CD14-positive monocyte (primary cell): ENCODE data around the gene RTL1. TPM values are rescaled to one million over a fixed set of nuclear protein-coding genes. Genes with fewer than 3 reads are reported as not detected.

Experiments
- DNase-seq, 3 donors: peaks; one replicate each; pipeline ENCODE4 v3.0.0-alpha.2; 2011 to 2022
- H2AFZ ChIP-seq: 2 replicates; pipeline ENCODE4 v1.6.0; 2012; ENCODE audit warnings: mild to moderate bottlenecking, low read depth, low read length, inconsistent platforms; ENCODE audit not compliant: insufficient read depth, poor library complexity, severe bottlenecking
- H3K27ac ChIP-seq, 2 donors: 1 replicate in 1 of 2; 2 replicates in 1 of 2; pipeline ENCODE4 v1.5.1; 2012 to 2013; ENCODE audit warnings: low read length in 2 of 2, control low read depth in 1 of 2, inconsistent platforms in 1 of 2, low read depth in 1 of 2, mild to moderate bottlenecking in 1 of 2
- H3K27me3 ChIP-seq, 2 donors: one replicate each; pipeline versions ENCODE4 v1.6.0 to v1.6.1; 2011 to 2013; ENCODE audit warnings: low read length in 2 of 2; ENCODE audit not compliant: control insufficient read depth in 2 of 2, insufficient read depth in 2 of 2
- H3K36me3 ChIP-seq, 2 donors: replicated peaks in 1 of 2; 1 replicate in 1 of 2; 2 replicates in 1 of 2; pipeline versions ENCODE4 v1.5.1 to v1.6.1; 2012 to 2013; ENCODE audit warnings: low read length in 2 of 2, control low read depth in 1 of 2, inconsistent platforms in 1 of 2, mild to moderate bottlenecking in 1 of 2; ENCODE audit not compliant: insufficient read depth in 2 of 2, control insufficient read depth in 1 of 2
- H3K4me1 ChIP-seq, 2 donors: 1 replicate in 1 of 2; 2 replicates in 1 of 2; pipeline versions ENCODE4 v1.5.1 to v1.6.1; 2012 to 2013; ENCODE audit warnings: low read length in 2 of 2, control low read depth in 1 of 2, inconsistent platforms in 1 of 2, mild to moderate bottlenecking in 1 of 2, moderate library complexity in 1 of 2; ENCODE audit not compliant: insufficient read depth in 2 of 2, control insufficient read depth in 1 of 2
- H3K4me2 ChIP-seq: replicated peaks from 2 replicates; pipeline ENCODE3; 2012; ENCODE audit warnings: low read length, moderate library complexity, mild to moderate bottlenecking; ENCODE audit not compliant: poor library complexity, severe bottlenecking; ENCODE audit errors: extremely low read depth
- H3K4me3 ChIP-seq, 3 experiments: fragments of 200-600 bp in 1 of 3; sonication (generic) in 1 of 3; replicated peaks in 1 of 3; 1 replicate in 2 of 3; 2 replicates in 1 of 3; pipeline ENCODE4 v1.5.1; 2011 to 2013; ENCODE audit warnings: low read length in 3 of 3, mild to moderate bottlenecking in 3 of 3, control low read depth in 2 of 3, low read depth in 2 of 3, inconsistent platforms in 1 of 3, moderate library complexity in 1 of 3
- H3K79me2 ChIP-seq: 2 replicates; pipeline ENCODE4 v1.6.0; 2012; ENCODE audit warnings: mild to moderate bottlenecking, control low read depth, inconsistent platforms, low read length, moderate library complexity; ENCODE audit not compliant: insufficient read depth
- H3K9ac ChIP-seq: 2 replicates; pipeline ENCODE4 v1.6.0; 2017; ENCODE audit warnings: low read length, mild to moderate bottlenecking; ENCODE audit not compliant: insufficient read depth, poor library complexity, severe bottlenecking
- H3K9me3 ChIP-seq, 2 donors: replicated peaks in 1 of 2; 1 replicate in 1 of 2; 2 replicates in 1 of 2; pipeline versions ENCODE4 v1.5.1 to v1.6.1; 2012 to 2013; ENCODE audit warnings: low read length in 2 of 2, control low read depth in 1 of 2; ENCODE audit not compliant: control insufficient read depth in 1 of 2, insufficient read depth in 1 of 2
- H4K20me1 ChIP-seq: 2 replicates; pipeline ENCODE4 v1.6.0; 2012; ENCODE audit warnings: mild to moderate bottlenecking, low read length, control low read depth, moderate library complexity; ENCODE audit not compliant: insufficient read depth
- H3K27ac Mint-ChIP-seq, 7 donors: one replicate each; pipeline ENCODE4 v1.8.0; 2020; ENCODE audit warnings: mild to moderate bottlenecking in 7 of 7, mixed read lengths in 7 of 7, moderate library complexity in 6 of 7, inconsistent platforms in 2 of 7
- H3K27me3 Mint-ChIP-seq, 3 donors: one replicate each; pipeline ENCODE4 v1.8.0; 2021 to 2022; ENCODE audit warnings: low read depth in 3 of 3, mild to moderate bottlenecking in 3 of 3, mixed read lengths in 3 of 3, moderate library complexity in 3 of 3, inconsistent platforms in 1 of 3
- H3K36me3 Mint-ChIP-seq, 2 donors: one replicate each; pipeline ENCODE4 v1.8.0; 2020; ENCODE audit warnings: mixed read lengths in 2 of 2, inconsistent platforms in 1 of 2, mild to moderate bottlenecking in 1 of 2
- H3K4me1 Mint-ChIP-seq: one replicate; pipeline ENCODE4 v1.8.0; 2020; ENCODE audit warnings: mild to moderate bottlenecking, mixed read lengths
- H3K4me3 Mint-ChIP-seq, 2 donors: one replicate each; pipeline ENCODE4 v1.8.0; 2020; ENCODE audit warnings: mild to moderate bottlenecking in 2 of 2, mixed read lengths in 2 of 2, moderate library complexity in 1 of 2
- H3K9me3 Mint-ChIP-seq, 7 donors: one replicate each; pipeline ENCODE4 v1.8.0; 2020 to 2022; ENCODE audit warnings: mixed read lengths in 7 of 7, mild to moderate bottlenecking in 6 of 7, moderate library complexity in 6 of 7, inconsistent platforms in 2 of 7
- WGBS: methylation state at CpG from one replicate; pipeline ENCODE4 v1.1.5; 2013; ENCODE audit warnings: missing lambda C conversion rate; ENCODE audit not compliant: insufficient coverage; 5-methylcytosine and 5-hydroxymethylcytosine counted together
- intact Hi-C, 2 donors: fragments of 100-400 bp; cut with micrococcal nuclease; formaldehyde crosslinking; loops; one replicate each; pipeline versions ENCODE4 v1.15.0 to v1.15.1; 2023
- polyA plus RNA-seq, 3 donors: library from polyadenylated mRNA; depleted of rRNA in 1 of 3; unstranded in 2 of 3; stranded (reverse) in 1 of 3; fragments of 300-500 nt in 2 of 3; fragments of >200 nt in 1 of 3; fragmentation: Illumina TruSeq in 2 of 3; gene quantifications; 1 replicate in 2 of 3; 2 replicates in 1 of 3; pipeline ENCODE4 v1.2.3, GENCODE V29; 2012 to 2021
- TF ChIP-seq, protein P1 (sequence below): fragments of 200-600 bp; IDR thresholded peaks from one replicate; pipeline ENCODE4 v1.8.0; 2022; ENCODE audit warnings: antibody characterized with exemption, mild to moderate bottlenecking

RTL1 gene
- polyA plus RNA-seq, 3 donors = not detected

DNA sequence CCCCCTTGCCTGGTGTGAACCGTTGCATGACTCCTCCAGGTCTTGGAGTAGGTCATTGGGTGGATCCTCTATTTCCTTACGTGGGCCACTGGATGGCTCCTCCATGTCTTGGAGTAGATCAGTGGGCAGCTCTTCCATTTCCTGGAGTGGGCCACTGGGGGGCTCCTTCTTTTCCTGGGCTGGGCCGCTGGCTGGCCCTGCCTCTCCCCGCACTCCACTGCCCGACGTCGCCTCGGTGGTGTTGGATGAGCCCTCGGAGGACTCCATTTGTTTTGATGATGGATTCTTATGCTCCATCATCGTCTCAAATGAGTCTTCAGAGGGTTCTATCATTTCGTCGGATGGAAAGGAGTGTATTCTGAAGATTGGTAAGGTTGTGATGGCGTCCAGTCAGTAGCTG is 19.1 kb downstream of the RTL1 start:
- Mint-ChIP-seq H3K27me3 (peaks cover 0 to 4% (median 3%) of the 10 kb centered on the region in 3 donors), H3K36me3 (no peaks in the 10 kb centered on the region), H3K9me3 (peaks cover 13 to 36% (median 21%) of the 10 kb centered on the region in 7 donors), H3K27ac (peak overlapping the region in 1 of 7 donors; percentile 1), H3K4me1 (no peaks in the 10 kb centered on the region), H3K4me3 (no peak overlapping the region)
- H3K4me3 ChIP-seq = no peak overlapping the region
- no peaks in the 10 kb centered on the region for H3K79me2 ChIP-seq
- peaks cover 10 to 35% of the 10 kb centered on the region in 2 donors for H3K9me3 ChIP-seq
- H3K9ac ChIP-seq = no peak overlapping the region
- TF ChIP-seq, protein P1, sequence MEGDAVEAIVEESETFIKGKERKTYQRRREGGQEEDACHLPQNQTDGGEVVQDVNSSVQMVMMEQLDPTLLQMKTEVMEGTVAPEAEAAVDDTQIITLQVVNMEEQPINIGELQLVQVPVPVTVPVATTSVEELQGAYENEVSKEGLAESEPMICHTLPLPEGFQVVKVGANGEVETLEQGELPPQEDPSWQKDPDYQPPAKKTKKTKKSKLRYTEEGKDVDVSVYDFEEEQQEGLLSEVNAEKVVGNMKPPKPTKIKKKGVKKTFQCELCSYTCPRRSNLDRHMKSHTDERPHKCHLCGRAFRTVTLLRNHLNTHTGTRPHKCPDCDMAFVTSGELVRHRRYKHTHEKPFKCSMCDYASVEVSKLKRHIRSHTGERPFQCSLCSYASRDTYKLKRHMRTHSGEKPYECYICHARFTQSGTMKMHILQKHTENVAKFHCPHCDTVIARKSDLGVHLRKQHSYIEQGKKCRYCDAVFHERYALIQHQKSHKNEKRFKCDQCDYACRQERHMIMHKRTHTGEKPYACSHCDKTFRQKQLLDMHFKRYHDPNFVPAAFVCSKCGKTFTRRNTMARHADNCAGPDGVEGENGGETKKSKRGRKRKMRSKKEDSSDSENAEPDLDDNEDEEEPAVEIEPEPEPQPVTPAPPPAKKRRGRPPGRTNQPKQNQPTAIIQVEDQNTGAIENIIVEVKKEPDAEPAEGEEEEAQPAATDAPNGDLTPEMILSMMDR = no peak
- no peak overlapping the region for H3K4me2 ChIP-seq
- intact Hi-C loops = no loop called here
- H3K36me3 ChIP-seq = no peaks in the 10 kb centered on the region
- no peaks in the 10 kb centered on the region for H4K20me1 ChIP-seq
- 90% methylated on average over 6 of the region's 13 CpGs for WGBS
- H3K27me3 ChIP-seq = no peaks in the 10 kb centered on the region
- no peak for DNase-seq
- no peak overlapping the region for H2AFZ ChIP-seq
- H3K27ac ChIP-seq = no peak overlapping the region
- H3K4me1 ChIP-seq = no peaks in the 10 kb centered on the region

DNA sequence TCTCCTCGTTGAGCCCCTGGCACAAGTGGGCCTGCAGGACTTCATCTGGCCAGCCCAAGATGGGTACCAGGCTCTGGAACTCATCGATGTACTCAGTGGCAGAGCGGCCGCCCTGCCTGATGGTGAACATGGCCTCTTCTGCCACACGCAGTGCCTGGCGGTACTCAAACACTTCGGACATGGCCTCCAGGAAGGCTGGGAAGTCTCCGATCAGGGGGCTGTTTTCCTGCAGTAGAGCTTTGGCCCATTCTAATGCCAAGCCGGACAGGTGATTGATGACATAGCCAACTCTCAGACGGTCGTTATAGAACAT is 19.8 kb downstream of the RTL1 start:
- no peaks in the 10 kb centered on the region for H4K20me1 ChIP-seq
- no peaks in the 10 kb centered on the region for H3K4me1 Mint-ChIP-seq
- H3K79me2 ChIP-seq = no peaks in the 10 kb centered on the region
- H3K36me3 Mint-ChIP-seq = no peaks in the 10 kb centered on the region
- no peak overlapping the region for H3K9ac ChIP-seq
- H3K4me3 Mint-ChIP-seq = no peak overlapping the region
- H3K4me3 ChIP-seq = no peak overlapping the region
- no peak overlapping the region for H3K27ac ChIP-seq
- peaks cover 0 to 4% (median 3%) of the 10 kb centered on the region in 3 donors for H3K27me3 Mint-ChIP-seq
- TF ChIP-seq, protein P1 = no peak
- H3K27ac Mint-ChIP-seq = no peak overlapping the region
- H3K36me3 ChIP-seq = no peaks in the 10 kb centered on the region
- no peaks in the 10 kb centered on the region for H3K27me3 ChIP-seq
- intact Hi-C loops = no loop called here
- no peak for DNase-seq
- no peaks in the 10 kb centered on the region for H3K4me1 ChIP-seq
- peaks cover 10 to 35% of the 10 kb centered on the region in 2 donors for H3K9me3 ChIP-seq
- no peak overlapping the region for H2AFZ ChIP-seq
- H3K4me2 ChIP-seq = no peak overlapping the region
- 98% methylated on average over 11 of the region's 11 CpGs for WGBS
- peaks cover 13 to 36% (median 21%) of the 10 kb centered on the region in 7 donors for H3K9me3 Mint-ChIP-seq
